Measurements from ENCODE around the gene LDLRAD4.

Gene LDLRAD4

DNA sequence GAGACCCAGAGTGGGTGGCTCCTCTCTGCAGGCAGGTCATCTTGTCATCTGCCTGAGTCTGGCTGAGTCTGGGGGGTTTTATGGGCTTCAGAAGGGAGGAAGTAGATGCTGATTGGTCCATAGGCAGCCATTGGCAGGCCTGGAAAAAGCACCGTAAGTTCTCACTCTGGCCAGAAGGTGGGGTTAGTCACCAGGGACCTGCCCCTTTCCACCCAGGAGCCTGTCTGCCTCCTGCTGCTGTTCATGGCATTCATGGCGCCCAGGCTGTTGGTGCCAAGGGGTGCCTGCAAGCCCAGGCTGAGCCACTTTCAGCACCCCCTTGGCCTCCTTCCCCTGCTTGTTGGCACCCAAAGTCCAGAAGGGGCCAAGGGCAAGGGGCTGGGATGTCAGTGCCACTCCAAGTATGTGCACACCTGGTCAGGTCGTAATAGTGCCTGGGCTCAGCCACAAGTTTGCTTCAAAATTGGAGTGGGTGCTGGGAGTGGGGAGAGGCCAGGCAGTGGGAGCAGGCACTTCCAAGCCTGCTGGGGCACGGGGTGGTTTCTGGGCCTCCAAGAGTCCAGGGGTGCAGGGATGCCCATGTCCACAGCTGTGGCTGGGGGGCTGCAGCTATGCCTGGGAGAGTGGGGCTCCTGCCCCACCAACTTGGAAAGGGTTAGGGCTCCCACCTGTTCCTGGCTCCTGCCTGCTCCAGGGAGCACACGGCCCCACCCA is 329.7 kb downstream of the LDLRAD4 start:
- H3K4me1 ChIP-seq (ENCODE audit: control insufficient read depth, insufficient read depth, low read length, unreplicated experiment): no peaks in the 10 kb centered on the region
- no peak overlapping the region for H3K27ac ChIP-seq (ENCODE audit: low read depth, low read length)
- no peak overlapping the region for H2AFZ ChIP-seq (ENCODE audit: low read length, unreplicated experiment)
- no peaks in the 10 kb centered on the region for H3K36me3 ChIP-seq (ENCODE audit: insufficient read depth, low read length)
- H3K27me3 ChIP-seq (ENCODE audit: insufficient read depth, low read length): peaks cover 56% of the 10 kb centered on the region
- no peaks in the 10 kb centered on the region for H3K79me2 ChIP-seq (ENCODE audit: control insufficient read depth, insufficient read depth, low read length, unreplicated experiment)
- no peak overlapping the region for H3K4me3 ChIP-seq (ENCODE audit: low read depth, low read length)

DNA sequence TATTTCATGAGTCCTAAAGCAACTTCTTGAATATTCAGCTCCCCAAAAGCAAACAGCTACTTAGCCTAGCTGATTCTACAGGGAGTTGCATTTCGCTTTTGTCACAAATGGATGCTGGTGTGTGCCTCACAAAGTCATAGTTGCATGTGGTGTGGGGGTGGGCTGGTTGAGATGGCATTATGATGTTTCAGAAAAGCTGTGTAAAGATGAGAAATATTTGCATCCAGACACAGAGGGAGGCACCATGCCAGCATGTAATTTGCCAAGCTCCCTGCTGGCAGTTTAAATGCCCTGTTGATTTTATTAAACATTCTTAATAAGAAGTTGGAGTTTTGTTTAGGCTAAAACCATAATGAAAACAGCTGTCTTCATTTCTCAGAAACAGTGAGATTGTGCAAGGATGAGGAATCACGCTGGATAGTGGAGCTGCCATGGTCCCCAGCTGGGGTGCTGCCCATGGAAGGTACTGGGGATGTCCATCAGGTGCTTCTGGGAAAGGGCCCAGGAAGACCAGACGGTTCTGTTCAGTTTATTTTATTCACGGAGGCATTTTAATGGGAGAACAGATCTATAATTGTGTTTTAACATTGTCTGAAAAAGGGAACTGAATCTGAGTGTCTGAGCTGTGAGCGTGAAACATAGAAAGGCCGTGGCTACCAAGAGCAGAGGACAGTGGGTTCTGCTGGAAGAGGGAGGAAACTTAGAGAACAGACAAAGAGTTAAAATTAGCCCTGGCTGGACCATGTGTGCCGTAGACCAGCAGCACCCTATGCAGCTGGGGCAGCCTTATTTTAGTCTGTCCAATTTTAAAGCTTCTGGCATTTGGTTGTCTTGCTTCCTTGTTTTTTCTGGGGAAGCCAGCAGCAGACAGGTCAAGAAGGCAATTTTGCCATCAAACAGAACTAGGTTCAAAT is 330.7 kb downstream of the LDLRAD4 start:
- peaks cover 59% of the 10 kb centered on the region for H3K27me3 ChIP-seq (ENCODE audit: insufficient read depth, low read length)
- H3K4me1 ChIP-seq (ENCODE audit: control insufficient read depth, insufficient read depth, low read length, unreplicated experiment): no peaks in the 10 kb centered on the region
- no peaks in the 10 kb centered on the region for H3K36me3 ChIP-seq (ENCODE audit: insufficient read depth, low read length)
- H3K79me2 ChIP-seq (ENCODE audit: control insufficient read depth, insufficient read depth, low read length, unreplicated experiment): no peaks in the 10 kb centered on the region
- H3K4me3 ChIP-seq (ENCODE audit: low read depth, low read length): no peak overlapping the region
- no peak overlapping the region for H2AFZ ChIP-seq (ENCODE audit: low read length, unreplicated experiment)
- H3K27ac ChIP-seq (ENCODE audit: low read depth, low read length): no peak overlapping the region

- H3K79me2 ChIP-seq (ENCODE audit: control insufficient read depth, insufficient read depth, low read length, unreplicated experiment): no peaks in the 10 kb centered on the region
- H3K36me3 ChIP-seq (ENCODE audit: insufficient read depth, low read length): no peaks in the 10 kb centered on the region
- no peak overlapping the region for H3K27ac ChIP-seq (ENCODE audit: low read depth, low read length)
- no peak overlapping the region for H2AFZ ChIP-seq (ENCODE audit: low read length, unreplicated experiment)
- no peaks in the 10 kb centered on the region for H3K4me1 ChIP-seq (ENCODE audit: control insufficient read depth, insufficient read depth, low read length, unreplicated experiment)
- no peak overlapping the region for H3K4me3 ChIP-seq (ENCODE audit: low read depth, low read length)
- H3K27me3 ChIP-seq (ENCODE audit: insufficient read depth, low read length): peaks cover 63% of the 10 kb centered on the region
These were observed 331.3 kb downstream of the LDLRAD4 start for GRCh38 chr18:13549880-13550232.

DNA sequence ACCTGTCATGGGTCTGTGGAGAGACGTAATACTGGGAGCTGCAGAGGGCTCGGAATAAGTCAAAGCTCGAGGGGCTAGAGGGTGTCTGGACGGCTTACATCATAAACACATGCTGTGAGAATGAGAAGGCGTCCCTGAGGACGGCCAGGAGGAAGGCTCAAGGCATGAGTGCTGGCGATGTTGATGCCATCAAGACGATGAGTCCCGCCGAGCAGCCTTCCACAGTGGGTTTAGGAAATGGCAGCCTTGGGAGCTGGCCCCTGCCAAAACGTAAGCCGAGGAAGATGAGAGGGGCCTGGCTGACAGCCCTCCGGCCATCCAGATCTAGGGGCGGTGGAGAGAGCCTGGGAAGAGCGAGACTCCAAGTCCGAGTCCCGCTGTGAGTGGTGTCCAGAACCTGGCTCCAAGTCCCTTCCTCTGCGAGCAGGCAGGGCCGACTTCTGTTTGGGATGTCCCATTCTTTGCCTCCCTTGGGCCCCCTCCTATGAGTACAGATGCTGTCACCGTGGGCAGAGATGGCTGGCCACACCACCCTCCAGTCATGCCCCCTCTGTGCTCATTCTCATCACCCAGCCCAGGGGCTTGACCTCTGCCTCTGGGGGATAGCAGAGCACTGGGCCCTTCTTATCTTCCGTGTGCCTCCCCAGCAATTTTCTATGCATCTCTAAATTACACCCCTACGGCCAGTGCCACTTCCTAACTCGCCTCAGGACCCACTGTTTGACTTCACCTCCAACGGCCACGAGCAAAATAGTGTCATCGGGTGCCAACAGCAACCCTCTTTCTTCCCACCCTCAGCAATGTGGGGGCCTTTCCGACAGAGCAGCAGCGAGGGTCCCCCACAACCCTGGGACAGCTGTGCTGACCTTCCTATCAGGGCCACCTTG is 332.1 kb downstream of the LDLRAD4 start:
- Histone ChIP-seq H2AFZ (ENCODE audit: low read length, unreplicated experiment) (no peak overlapping the region), H3K4me1 (ENCODE audit: control insufficient read depth, insufficient read depth, low read length, unreplicated experiment) (no peaks in the 10 kb centered on the region), H3K27ac (ENCODE audit: low read depth, low read length) (no peak overlapping the region), H3K79me2 (ENCODE audit: control insufficient read depth, insufficient read depth, low read length, unreplicated experiment) (no peaks in the 10 kb centered on the region), H3K4me3 (ENCODE audit: low read depth, low read length) (no peak overlapping the region), H3K36me3 (ENCODE audit: insufficient read depth, low read length) (no peaks in the 10 kb centered on the region), H3K27me3 (ENCODE audit: insufficient read depth, low read length) (peaks cover 70% of the 10 kb centered on the region)

GRCh38 chr18:13551305-13551603 is 332.7 kb downstream of the LDLRAD4 start:
- Histone ChIP-seq H3K27ac (ENCODE audit: low read depth, low read length) (no peak overlapping the region), H2AFZ (ENCODE audit: low read length, unreplicated experiment) (no peak overlapping the region), H3K79me2 (ENCODE audit: control insufficient read depth, insufficient read depth, low read length, unreplicated experiment) (no peaks in the 10 kb centered on the region), H3K27me3 (ENCODE audit: insufficient read depth, low read length) (peaks cover 70% of the 10 kb centered on the region), H3K4me3 (ENCODE audit: low read depth, low read length) (no peak overlapping the region), H3K4me1 (ENCODE audit: control insufficient read depth, insufficient read depth, low read length, unreplicated experiment) (no peaks in the 10 kb centered on the region), H3K36me3 (ENCODE audit: insufficient read depth, low read length) (no peaks in the 10 kb centered on the region)

DNA sequence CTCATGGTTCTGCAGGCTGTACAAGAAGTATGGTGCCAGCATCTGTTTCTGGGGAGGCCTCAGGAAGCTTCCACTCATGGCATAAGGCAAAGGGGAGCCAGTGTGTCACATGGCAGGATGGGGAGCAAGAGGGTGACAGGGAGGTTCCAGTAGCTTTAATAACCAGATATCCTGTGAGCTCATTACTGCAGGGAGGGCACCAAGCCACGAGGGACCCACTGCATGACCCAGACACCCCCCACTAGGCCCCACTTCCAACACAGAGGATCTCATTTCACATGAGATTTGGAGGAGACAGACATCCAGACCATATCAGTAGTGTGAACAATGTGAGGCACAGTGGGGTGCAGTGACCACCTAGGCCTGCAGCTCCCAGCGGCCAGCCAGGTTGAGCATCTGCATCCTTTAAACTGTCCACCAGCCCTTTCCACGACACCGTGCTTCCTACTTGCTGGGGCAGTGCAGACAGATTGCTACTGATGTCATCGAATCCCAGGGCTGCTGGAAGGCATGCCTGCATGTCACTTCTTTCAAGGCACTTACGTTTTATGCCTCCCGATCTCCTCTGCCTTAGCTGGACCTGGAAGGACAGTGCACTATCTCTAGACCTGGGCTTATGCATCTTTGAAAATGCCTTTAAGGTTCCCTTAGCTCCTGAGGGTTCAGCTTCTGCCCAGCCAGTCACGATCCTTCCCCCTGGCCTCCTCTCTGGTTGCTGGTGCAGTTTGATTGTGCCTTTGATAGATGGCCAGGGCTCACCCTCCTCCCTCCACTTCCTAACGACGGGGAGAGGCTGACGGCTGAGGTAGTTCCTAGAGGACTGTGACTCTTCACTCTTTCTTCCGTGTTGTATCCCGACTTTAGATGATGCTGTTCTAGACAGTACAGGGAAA is 333.5 kb downstream of the LDLRAD4 start:
- no peaks in the 10 kb centered on the region for H3K36me3 ChIP-seq (ENCODE audit: insufficient read depth, low read length)

DNA sequence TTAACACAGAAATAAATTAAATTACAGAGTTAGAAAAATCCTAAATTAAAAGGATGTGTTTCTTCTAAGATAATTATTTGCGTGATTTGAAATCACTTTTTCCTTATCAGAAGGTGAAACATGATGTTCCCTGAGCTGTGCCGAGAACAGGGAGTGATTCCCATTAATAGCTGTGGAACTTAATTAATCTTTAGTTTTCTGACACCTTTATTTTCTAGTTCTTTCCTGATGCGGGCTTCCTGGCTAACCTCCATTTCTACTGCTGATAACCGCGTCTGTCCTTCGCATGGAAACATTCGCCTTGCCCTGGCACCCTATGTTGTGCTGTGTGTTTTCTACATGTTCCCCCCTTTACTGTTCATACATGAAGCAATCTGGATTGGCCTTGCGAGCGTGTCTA is 334.9 kb downstream of the LDLRAD4 start:
- Histone ChIP-seq H3K27me3 (ENCODE audit: insufficient read depth, low read length) (peaks cover 65% of the 10 kb centered on the region), H3K4me3 (ENCODE audit: low read depth, low read length) (no peak overlapping the region), H3K79me2 (ENCODE audit: control insufficient read depth, insufficient read depth, low read length, unreplicated experiment) (no peaks in the 10 kb centered on the region), H3K36me3 (ENCODE audit: insufficient read depth, low read length) (no peaks in the 10 kb centered on the region), H3K27ac (ENCODE audit: low read depth, low read length) (no peak overlapping the region), H3K4me1 (ENCODE audit: control insufficient read depth, insufficient read depth, low read length, unreplicated experiment) (no peaks in the 10 kb centered on the region), H2AFZ (ENCODE audit: low read length, unreplicated experiment) (no peak overlapping the region)

More for the DNA sequence above, 333.5 kb downstream of the LDLRAD4 start:
- no peak overlapping the region for H3K4me3 ChIP-seq (ENCODE audit: low read depth, low read length)
- H3K4me1 ChIP-seq (ENCODE audit: control insufficient read depth, insufficient read depth, low read length, unreplicated experiment): no peaks in the 10 kb centered on the region
- H3K27me3 ChIP-seq (ENCODE audit: insufficient read depth, low read length): peaks cover 69% of the 10 kb centered on the region
- no peaks in the 10 kb centered on the region for H3K79me2 ChIP-seq (ENCODE audit: control insufficient read depth, insufficient read depth, low read length, unreplicated experiment)
- H3K27ac ChIP-seq (ENCODE audit: low read depth, low read length): no peak overlapping the region
- no peak overlapping the region for H2AFZ ChIP-seq (ENCODE audit: low read length, unreplicated experiment)

GRCh38 chr18:13555192-13555591 is 336.6 kb downstream of the LDLRAD4 start:
- Histone ChIP-seq H3K4me3 (ENCODE audit: low read depth, low read length) (no peak overlapping the region), H3K79me2 (ENCODE audit: control insufficient read depth, insufficient read depth, low read length, unreplicated experiment) (no peaks in the 10 kb centered on the region), H3K27me3 (ENCODE audit: insufficient read depth, low read length) (peaks cover 55% of the 10 kb centered on the region), H3K4me1 (ENCODE audit: control insufficient read depth, insufficient read depth, low read length, unreplicated experiment) (no peaks in the 10 kb centered on the region), H3K27ac (ENCODE audit: low read depth, low read length) (no peak overlapping the region), H3K36me3 (ENCODE audit: insufficient read depth, low read length) (no peaks in the 10 kb centered on the region), H2AFZ (ENCODE audit: low read length, unreplicated experiment) (no peak overlapping the region)

DNA sequence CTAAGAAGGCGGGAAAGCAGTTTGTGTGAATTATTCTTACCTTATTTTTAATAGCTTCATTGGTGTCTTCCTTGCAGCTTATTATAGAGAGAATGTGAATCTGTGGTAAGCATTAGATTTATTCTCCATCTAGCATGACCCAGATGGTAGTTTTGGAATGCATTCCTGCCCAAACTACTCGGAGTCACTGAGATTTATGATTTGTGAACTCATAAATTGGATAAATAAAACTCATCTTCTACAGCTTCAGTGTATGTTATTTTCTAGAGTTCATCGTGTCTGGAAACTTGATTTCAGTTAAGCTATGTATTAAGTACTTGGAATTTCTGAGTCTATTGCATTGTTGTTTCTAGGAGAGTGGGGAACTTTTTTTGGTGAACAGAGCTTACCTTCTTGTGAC is 337.3 kb downstream of the LDLRAD4 start:
- H3K27me3 ChIP-seq (ENCODE audit: insufficient read depth, low read length): peaks cover 55% of the 10 kb centered on the region
- no peak overlapping the region for H3K4me3 ChIP-seq (ENCODE audit: low read depth, low read length)
- no peak overlapping the region for H3K27ac ChIP-seq (ENCODE audit: low read depth, low read length)
- no peak overlapping the region for H2AFZ ChIP-seq (ENCODE audit: low read length, unreplicated experiment)
- H3K4me1 ChIP-seq (ENCODE audit: control insufficient read depth, insufficient read depth, low read length, unreplicated experiment): no peaks in the 10 kb centered on the region
- no peaks in the 10 kb centered on the region for H3K79me2 ChIP-seq (ENCODE audit: control insufficient read depth, insufficient read depth, low read length, unreplicated experiment)
- no peaks in the 10 kb centered on the region for H3K36me3 ChIP-seq (ENCODE audit: insufficient read depth, low read length)

DNA sequence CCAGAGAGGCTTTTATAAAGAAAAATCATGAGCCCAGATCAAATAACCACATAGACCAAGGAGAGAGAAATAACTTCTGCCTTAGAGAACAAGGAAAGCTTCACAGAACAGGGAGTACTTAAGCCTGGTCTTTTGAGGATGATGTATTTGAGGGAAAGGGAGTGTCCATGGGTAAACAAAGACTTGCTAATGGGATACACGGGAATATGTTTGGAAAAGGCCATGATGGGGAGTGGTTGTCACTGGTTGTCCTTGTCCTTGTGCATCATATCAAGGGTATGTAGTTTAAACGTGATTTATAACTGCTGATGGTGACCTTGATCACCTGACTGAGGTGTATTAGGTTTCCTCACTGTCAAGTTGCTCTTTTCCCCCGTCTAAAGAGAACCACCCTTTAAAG is 337.9 kb downstream of the LDLRAD4 start:
- peaks cover 54% of the 10 kb centered on the region for H3K27me3 ChIP-seq (ENCODE audit: insufficient read depth, low read length)
- no peaks in the 10 kb centered on the region for H3K4me1 ChIP-seq (ENCODE audit: control insufficient read depth, insufficient read depth, low read length, unreplicated experiment)

More for the DNA sequence above, 337.9 kb downstream of the LDLRAD4 start:
- no peak overlapping the region for H3K27ac ChIP-seq (ENCODE audit: low read depth, low read length)
- no peak overlapping the region for H3K4me3 ChIP-seq (ENCODE audit: low read depth, low read length)
- no peak overlapping the region for H2AFZ ChIP-seq (ENCODE audit: low read length, unreplicated experiment)
- H3K79me2 ChIP-seq (ENCODE audit: control insufficient read depth, insufficient read depth, low read length, unreplicated experiment): no peaks in the 10 kb centered on the region
- no peaks in the 10 kb centered on the region for H3K36me3 ChIP-seq (ENCODE audit: insufficient read depth, low read length)
